ENCODE measurements around the gene PWWP2A.

- TF ChIP-seq CTCF (conservative IDR thresholded peaks at IDR 0.05; ENCODE audit: low read length) (no peak), EZH2phosphoT487 (IDR thresholded peaks at IDR 0.05; ENCODE audit: borderline replicate concordance) (no peak)
Observed at GRCh38 chr5:160133071-160133917, 14.0 kb upstream of the PWWP2A start.
